GM21619 (cell line): ENCODE data around the gene CCDC177.

Source experiments
- ATAC-seq: cut with Tn5 transposase; IDR thresholded peaks from one replicate; pipeline ENCODE4 v1.9.1; 2021; ENCODE audit not compliant: unreplicated experiment

Gene CCDC177

GRCh38 chr14:69569859-69570258, 4.8 kb downstream of the CCDC177 start:
- no peak for ATAC-seq

GRCh38 chr14:69567563-69567962, 7.1 kb downstream of the CCDC177 start:
- no peak for ATAC-seq

- no peak for ATAC-seq
Measured at GRCh38 chr14:69561893-69562292, 12.8 kb downstream of the CCDC177 start.

- ATAC-seq = no peak
Measured at GRCh38 chr14:69560826-69561225, 13.8 kb downstream of the CCDC177 start.

GRCh38 chr14:69559581-69560011, 15.1 kb downstream of the CCDC177 start:
- no peak for ATAC-seq

GRCh38 chr14:69558774-69559173, 15.9 kb downstream of the CCDC177 start:
- ATAC-seq = no peak

GRCh38 chr14:69554500-69554899, 20.2 kb downstream of the CCDC177 start:
- no peak for ATAC-seq

- ATAC-seq = no peak
Measured at GRCh38 chr14:69553252-69553651, 21.4 kb downstream of the CCDC177 start.

GRCh38 chr14:69551511-69551910, 23.2 kb downstream of the CCDC177 start:
- ATAC-seq = no peak

- no peak for ATAC-seq
Measured at GRCh38 chr14:69548566-69548965, 26.1 kb downstream of the CCDC177 start.

- no peak for ATAC-seq
Measured at GRCh38 chr14:69547701-69548348, 26.8 kb downstream of the CCDC177 start.

- peak; percentile 51 for ATAC-seq
Measured at GRCh38 chr14:69543341-69544115, 31.1 kb downstream of the CCDC177 start.

- no peak for ATAC-seq
Measured at GRCh38 chr14:69542311-69542710, 32.4 kb downstream of the CCDC177 start.

- no peak for ATAC-seq
Measured at GRCh38 chr14:69540654-69541335, 33.9 kb downstream of the CCDC177 start.

GRCh38 chr14:69539631-69540410, 34.9 kb downstream of the CCDC177 start:
- no peak for ATAC-seq

- no peak for ATAC-seq
Measured at GRCh38 chr14:69538766-69539165, 35.9 kb downstream of the CCDC177 start.

GRCh38 chr14:69537900-69538299, 36.8 kb downstream of the CCDC177 start:
- no peak for ATAC-seq

GRCh38 chr14:69536971-69537370, 37.7 kb downstream of the CCDC177 start:
- ATAC-seq = no peak

- no peak for ATAC-seq
Measured at GRCh38 chr14:69535230-69535848, 39.3 kb downstream of the CCDC177 start.

GRCh38 chr14:69532561-69533340, 41.9 kb downstream of the CCDC177 start:
- ATAC-seq = no peak
